OCI-LY1 (cell line): ENCODE measurements around the gene PDE6A.
A peak's percentile ranks its signal among the peaks of the same experiment; 100 is the strongest.
"Not testable (repeated sequence)": the region's sequence is repeated elsewhere in the genome, so short reads cannot be mapped to it uniquely, and the experiment has no call there.

ENCODE experiments used
- H2AFZ ChIP-seq: fragments of 200-600 bp; sonication (generic), shearing (Covaris generic); 2 replicates; pipeline ENCODE4 v1.6.0; 2014; ENCODE audit warnings: antibody characterized with exemption, mild to moderate bottlenecking, low read length
- H3F3A ChIP-seq: fragments of 200-600 bp; sonication (generic), shearing (Covaris generic); 2 replicates; pipeline ENCODE4 v1.6.0; 2014; ENCODE audit warnings: mild to moderate bottlenecking, antibody characterized with exemption, low read length, moderate library complexity; ENCODE audit not compliant: insufficient read depth
- H3K27ac ChIP-seq: fragments of 200-600 bp; sonication (generic); 2 replicates; pipeline ENCODE4 v1.5.1; 2014; ENCODE audit warnings: low read length, mixed run types, mild to moderate bottlenecking, low read depth; ENCODE audit not compliant: poor library complexity, severe bottlenecking
- H3K27me3 ChIP-seq: fragments of 200-600 bp; sonication (generic); 2 replicates; pipeline ENCODE4 v1.6.0; 2014; ENCODE audit warnings: antibody characterized with exemption, mild to moderate bottlenecking, low read length, moderate library complexity; ENCODE audit not compliant: insufficient read depth
- H3K36me3 ChIP-seq: fragments of 200-600 bp; sonication (generic); 2 replicates; pipeline ENCODE4 v1.6.1; 2014; ENCODE audit warnings: mild to moderate bottlenecking, antibody characterized with exemption, low read length, moderate library complexity, mixed read lengths; ENCODE audit not compliant: insufficient read depth
- H3K4me1 ChIP-seq: fragments of 200-600 bp; sonication (generic); 2 replicates; pipeline ENCODE4 v1.5.1; 2014; ENCODE audit warnings: mild to moderate bottlenecking, low read length, moderate library complexity; ENCODE audit not compliant: insufficient read depth, severe bottlenecking
- H3K4me2 ChIP-seq: fragments of 200-600 bp; sonication (generic), shearing (Covaris generic); 2 replicates; pipeline ENCODE4 v1.6.1; 2014; ENCODE audit warnings: low read length
- H3K4me3 ChIP-seq: fragments of 200-600 bp; sonication (generic); 2 replicates; pipeline ENCODE4 v1.5.1; 2014; ENCODE audit warnings: low read length, low read depth, mild to moderate bottlenecking, mixed read lengths; ENCODE audit not compliant: poor library complexity, severe bottlenecking
- H3K79me2 ChIP-seq: fragments of 200-600 bp; shearing (Covaris generic); 2 replicates; pipeline ENCODE4 v1.6.1; 2016; ENCODE audit warnings: mixed run types, low read length, mixed read lengths; ENCODE audit not compliant: insufficient read depth
- H3K9ac ChIP-seq: fragments of 200-600 bp; sonication (generic), shearing (Covaris generic); 2 replicates; pipeline ENCODE4 v1.6.1; 2014; ENCODE audit warnings: mild to moderate bottlenecking, low read length, mixed read lengths
- H3K9me2 ChIP-seq: fragments of 200-600 bp; sonication (generic), shearing (Covaris generic); 2 replicates; pipeline ENCODE4 v1.6.1; 2014; ENCODE audit warnings: low read depth, mild to moderate bottlenecking, low read length, mixed read lengths
- H3K9me3 ChIP-seq: fragments of 200-600 bp; shearing (Covaris generic); 2 replicates; pipeline ENCODE4 v1.6.1; 2014; ENCODE audit warnings: low read length, mixed read lengths
- H4K20me1 ChIP-seq: fragments of 200-600 bp; sonication (generic), shearing (Covaris generic); 2 replicates; pipeline ENCODE4 v1.6.0; 2016; ENCODE audit warnings: mild to moderate bottlenecking, low read length; ENCODE audit not compliant: insufficient read depth
- EZH2 ChIP-seq: fragments of 200-600 bp; sonication (generic), shearing (Covaris generic); IDR thresholded peaks from 2 replicates; pipeline ENCODE4 v1.8.0; 2017; ENCODE audit warnings: borderline replicate concordance, mixed run types, mild to moderate bottlenecking, antibody characterized with exemption, low read length, moderate library complexity, mixed read lengths
- TF ChIP-seq, protein P1 (sequence below): fragments of 200-600 bp; sonication (generic), shearing (Covaris generic); IDR thresholded peaks from 2 replicates; pipeline ENCODE4 v1.5.1; 2017; ENCODE audit warnings: mild to moderate bottlenecking, antibody characterized with exemption, low read length, moderate library complexity, mixed read lengths

Gene PDE6A

DNA sequence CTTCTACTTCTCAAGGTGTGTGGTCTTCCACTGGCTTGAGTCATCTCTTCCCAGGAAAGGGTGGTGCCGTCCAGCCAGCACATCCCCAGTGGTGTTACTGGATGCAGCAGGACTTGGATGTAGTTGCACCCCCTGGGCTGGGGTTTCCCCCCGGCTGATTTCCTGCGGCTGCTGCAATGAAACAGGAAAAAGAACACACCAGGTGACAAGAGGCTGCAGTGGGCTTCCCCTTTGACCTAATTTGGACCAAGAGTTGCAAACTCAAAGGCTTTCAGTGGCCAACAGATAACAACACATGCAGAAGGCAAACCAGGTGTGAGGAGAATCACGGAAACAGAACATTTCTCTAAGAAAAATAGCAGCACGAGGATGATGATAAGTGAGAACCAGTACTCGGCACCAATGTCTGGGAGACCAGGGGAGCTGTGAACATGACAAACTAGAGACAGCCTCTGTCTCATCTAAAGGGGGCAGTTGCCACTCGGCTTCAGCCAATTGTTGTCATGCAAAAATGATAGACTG lies 83.7 kb downstream of the PDE6A start:
- Histone ChIP-seq H3K27ac (peak overlapping the region; percentile 61), H3K4me2 (peak overlapping the region; percentile 0; the same call in 1 of the 2 replicates)

DNA sequence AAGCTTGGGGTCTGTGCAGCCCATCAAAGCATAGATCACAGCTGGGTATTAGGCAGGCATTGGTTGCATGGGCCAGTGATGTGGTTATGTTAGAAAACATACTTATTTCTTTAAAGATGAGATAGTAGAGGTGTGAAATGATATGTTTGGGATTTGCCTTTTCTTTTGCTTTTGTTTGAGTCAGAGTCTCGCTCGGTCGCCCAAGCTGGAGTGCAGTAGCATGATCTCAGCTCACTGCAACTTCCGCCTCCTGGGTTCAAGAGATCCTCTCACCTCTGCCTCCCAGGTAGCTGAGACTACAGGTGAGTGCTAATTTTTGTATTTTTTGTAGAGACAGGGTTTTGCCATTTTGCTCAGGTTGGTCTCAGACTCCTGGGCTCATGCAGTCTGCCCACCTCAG lies 84.8 kb downstream of the PDE6A start:
- TF ChIP-seq EZH2: no peak
- TF ChIP-seq, protein P1, sequence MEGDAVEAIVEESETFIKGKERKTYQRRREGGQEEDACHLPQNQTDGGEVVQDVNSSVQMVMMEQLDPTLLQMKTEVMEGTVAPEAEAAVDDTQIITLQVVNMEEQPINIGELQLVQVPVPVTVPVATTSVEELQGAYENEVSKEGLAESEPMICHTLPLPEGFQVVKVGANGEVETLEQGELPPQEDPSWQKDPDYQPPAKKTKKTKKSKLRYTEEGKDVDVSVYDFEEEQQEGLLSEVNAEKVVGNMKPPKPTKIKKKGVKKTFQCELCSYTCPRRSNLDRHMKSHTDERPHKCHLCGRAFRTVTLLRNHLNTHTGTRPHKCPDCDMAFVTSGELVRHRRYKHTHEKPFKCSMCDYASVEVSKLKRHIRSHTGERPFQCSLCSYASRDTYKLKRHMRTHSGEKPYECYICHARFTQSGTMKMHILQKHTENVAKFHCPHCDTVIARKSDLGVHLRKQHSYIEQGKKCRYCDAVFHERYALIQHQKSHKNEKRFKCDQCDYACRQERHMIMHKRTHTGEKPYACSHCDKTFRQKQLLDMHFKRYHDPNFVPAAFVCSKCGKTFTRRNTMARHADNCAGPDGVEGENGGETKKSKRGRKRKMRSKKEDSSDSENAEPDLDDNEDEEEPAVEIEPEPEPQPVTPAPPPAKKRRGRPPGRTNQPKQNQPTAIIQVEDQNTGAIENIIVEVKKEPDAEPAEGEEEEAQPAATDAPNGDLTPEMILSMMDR: no peak
- H3K27ac ChIP-seq: no peak overlapping the region
- no peaks in the 10 kb centered on the region for H3K9me2 ChIP-seq

More for the DNA sequence above, 83.7 kb downstream of the PDE6A start:
- Histone ChIP-seq H3K9me3 (no peaks in the 10 kb centered on the region), H2AFZ (no peak overlapping the region), H4K20me1 (no peaks in the 10 kb centered on the region), H3K79me2 (no peaks in the 10 kb centered on the region), H3F3A (no peaks in the 10 kb centered on the region), H3K36me3 (no peaks in the 10 kb centered on the region), H3K9ac (no peak overlapping the region), H3K9me2 (no peaks in the 10 kb centered on the region), H3K4me1 (peaks cover 13% of the 10 kb centered on the region), H3K4me3 (no peak overlapping the region), H3K27me3 (no peaks in the 10 kb centered on the region)
- TF ChIP-seq EZH2: no peak
- TF ChIP-seq, protein P1: no peak

DNA sequence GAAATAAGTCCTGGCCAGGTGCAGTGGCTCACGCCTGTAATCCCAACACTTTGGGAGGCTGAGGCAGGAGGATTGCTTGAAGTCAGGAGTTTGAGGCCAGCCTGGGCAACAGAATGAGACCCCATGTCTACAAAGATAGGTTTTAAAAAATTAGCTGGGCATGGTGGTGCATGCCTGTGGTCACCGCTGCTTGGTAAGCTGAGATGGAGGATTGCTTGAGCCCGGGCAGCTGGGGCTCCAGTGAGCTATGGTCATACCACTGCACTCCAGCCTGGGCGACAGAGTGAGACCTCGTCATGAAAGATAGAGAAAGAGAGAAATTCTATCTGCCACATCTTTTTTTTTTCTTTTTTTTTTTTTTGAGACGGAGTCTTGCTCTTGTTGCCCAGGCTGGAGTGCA lies 86.1 kb downstream of the PDE6A start:
- H3K27me3 ChIP-seq, H4K20me1 ChIP-seq, H3K9me3 ChIP-seq, H3K9me2 ChIP-seq, H3F3A ChIP-seq, H3K36me3 ChIP-seq, H3K4me3 ChIP-seq, H3K4me2 ChIP-seq, H3K9ac ChIP-seq, H3K79me2 ChIP-seq, H3K27ac ChIP-seq, H2AFZ ChIP-seq: not testable (repeated sequence)
- peaks cover 13% of the 10 kb centered on the region for H3K4me1 ChIP-seq

More for the DNA sequence above, 84.8 kb downstream of the PDE6A start:
- no peak overlapping the region for H3K4me3 ChIP-seq
- no peaks in the 10 kb centered on the region for H3K9me3 ChIP-seq
- no peak overlapping the region for H2AFZ ChIP-seq
- no peaks in the 10 kb centered on the region for H3K36me3 ChIP-seq
- H3K4me1 ChIP-seq: peaks cover 13% of the 10 kb centered on the region
- H3K79me2 ChIP-seq: no peaks in the 10 kb centered on the region
- H3K9ac ChIP-seq: no peak overlapping the region
- no peaks in the 10 kb centered on the region for H3K27me3 ChIP-seq
- H3K4me2 ChIP-seq: no peak overlapping the region
- no peaks in the 10 kb centered on the region for H3F3A ChIP-seq
- no peaks in the 10 kb centered on the region for H4K20me1 ChIP-seq

DNA sequence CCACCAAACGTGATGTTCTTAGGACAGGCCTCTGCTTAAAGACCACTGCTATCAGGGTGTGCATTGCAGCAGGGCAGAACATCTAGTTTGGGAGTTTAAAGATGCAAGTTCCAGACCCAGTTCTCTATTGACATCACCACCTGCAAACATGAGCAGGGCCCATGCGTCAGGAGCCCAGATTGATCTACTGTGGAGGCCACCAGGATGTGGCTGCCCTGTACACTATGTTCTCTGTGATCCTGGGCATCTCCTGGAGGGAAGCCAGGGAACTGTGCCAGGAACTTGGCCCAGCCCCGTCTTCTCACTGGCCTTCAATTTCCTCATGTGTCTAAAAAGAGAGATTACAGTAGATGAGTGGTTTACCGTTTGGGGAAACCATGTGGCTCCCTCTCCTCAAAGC lies 87.1 kb downstream of the PDE6A start:
- no peaks in the 10 kb centered on the region for H3K9me3 ChIP-seq
- H3K79me2 ChIP-seq: no peaks in the 10 kb centered on the region
- no peak overlapping the region for H3K4me2 ChIP-seq
- no peak overlapping the region for H2AFZ ChIP-seq
- H3K27me3 ChIP-seq: no peaks in the 10 kb centered on the region
- H3K4me3 ChIP-seq: no peak overlapping the region
- H3K4me1 ChIP-seq: peaks cover 13% of the 10 kb centered on the region
- H4K20me1 ChIP-seq: no peaks in the 10 kb centered on the region
- no peaks in the 10 kb centered on the region for H3K36me3 ChIP-seq
- H3K27ac ChIP-seq: no peak overlapping the region
- H3K9me2 ChIP-seq: no peaks in the 10 kb centered on the region
- H3F3A ChIP-seq: no peaks in the 10 kb centered on the region
- H3K9ac ChIP-seq: no peak overlapping the region
- no peak for TF ChIP-seq EZH2
- TF ChIP-seq, protein P1: no peak
